WTC11 (cell line): Measurements from ENCODE around the gene GTF2A1L. TPM values are rescaled to one million over a fixed set of nuclear protein-coding genes. Genes with fewer than 3 reads are reported as not detected.

ENCODE experiments used
- ATAC-seq: fragments of 200-7000 bp; cut with Tn5 transposase; 2 replicates; pipeline ENCODE4 v1.10.0; 2021; ENCODE audit warnings: mild to moderate bottlenecking, moderate library complexity
- CTCF ChIA-PET: fragments of 300-600 bp; sonication (Branson Sonifier 250); formaldehyde crosslinking; loops from one replicate; lab custom pipeline; 2021; ENCODE audit warnings: antibody characterized with exemption; lab: Charles Lee
- POLR2A ChIA-PET: fragments of 350-600 bp; sonication (Branson Sonifier 250); formaldehyde crosslinking; loops from one replicate; lab custom pipeline; 2021; ENCODE audit warnings: antibody characterized with exemption; lab: Charles Lee
- DNase-seq: peaks from one replicate; pipeline ENCODE4 v3.0.0; 2021; ENCODE audit warnings: low spot score
- H3K27ac Mint-ChIP-seq: 2 replicates; pipeline ENCODE4 v1.8.0; 2021; ENCODE audit warnings: mixed read lengths
- H3K27me3 Mint-ChIP-seq: 2 replicates; pipeline ENCODE4 v1.8.0; 2021; ENCODE audit warnings: low read depth, mild to moderate bottlenecking, moderate library complexity, mixed read lengths
- H3K36me3 Mint-ChIP-seq: 2 replicates; pipeline ENCODE4 v1.8.0; 2021; ENCODE audit warnings: mixed read lengths
- H3K4me1 Mint-ChIP-seq: 2 replicates; pipeline ENCODE4 v1.8.0; 2022; ENCODE audit warnings: mixed read lengths
- H3K4me3 Mint-ChIP-seq: 2 replicates; pipeline ENCODE4 v1.8.0; 2021; ENCODE audit warnings: mild to moderate bottlenecking, moderate library complexity, mixed read lengths
- H3K9me3 Mint-ChIP-seq: 2 replicates; pipeline ENCODE4 v1.8.0; 2021; ENCODE audit warnings: mixed read lengths
- AFF4 ChIP-seq: sonication (generic); formaldehyde crosslinking; IDR thresholded peaks from 2 replicates; pipeline ENCODE4 v1.8.1; 2023; ENCODE audit warnings: mild to moderate bottlenecking, missing genetic modification reagents, borderline replicate concordance
- AR ChIP-seq: fragments of 250-450 bp; sonication (Bioruptor Pico); IDR thresholded peaks from 2 replicates; pipeline ENCODE4 v1.9.0; 2021; ENCODE audit warnings: mild to moderate bottlenecking
- ATF1 ChIP-seq: sonication (generic); formaldehyde crosslinking; IDR thresholded peaks from 2 replicates; pipeline ENCODE4 v1.8.1; 2023; ENCODE audit warnings: mild to moderate bottlenecking, moderate library complexity, missing genetic modification reagents
- ATF2 ChIP-seq: sonication (generic); formaldehyde crosslinking; IDR thresholded peaks from 2 replicates; pipeline ENCODE4 v1.8.1; 2022; ENCODE audit warnings: low read depth, missing genetic modification reagents, borderline replicate concordance
- E2F1 ChIP-seq: sonication (generic); formaldehyde crosslinking; IDR thresholded peaks from 2 replicates; pipeline ENCODE4 v1.8.0; 2022; ENCODE audit warnings: mild to moderate bottlenecking, missing genetic modification reagents
- E2F4 ChIP-seq: sonication (generic); formaldehyde crosslinking; IDR thresholded peaks from 2 replicates; pipeline ENCODE4 v1.8.1; 2022; ENCODE audit warnings: low read depth, mild to moderate bottlenecking, moderate library complexity, missing genetic modification reagents, borderline replicate concordance
- ELF4 ChIP-seq: sonication (generic); formaldehyde crosslinking; IDR thresholded peaks from 2 replicates; pipeline ENCODE4 v1.8.1; 2022; ENCODE audit warnings: low read depth, mild to moderate bottlenecking, moderate library complexity, missing genetic modification reagents
- EMX1 ChIP-seq: fragments of 250-450 bp; sonication (Bioruptor Pico); IDR thresholded peaks from 2 replicates; pipeline ENCODE4 v1.8.0; 2021; ENCODE audit warnings: mild to moderate bottlenecking
- GABPB1 ChIP-seq: sonication (generic); formaldehyde crosslinking; IDR thresholded peaks from 2 replicates; pipeline ENCODE4 v1.8.1; 2023; ENCODE audit warnings: mild to moderate bottlenecking, missing genetic modification reagents
- GRHL2 ChIP-seq: fragments of 250-450 bp; sonication (Bioruptor Pico); IDR thresholded peaks from 2 replicates; pipeline ENCODE4 v1.8.0; 2022; ENCODE audit warnings: mild to moderate bottlenecking, moderate library complexity; ENCODE audit not compliant: insufficient replicate concordance, severe bottlenecking
- JUN ChIP-seq: sonication (generic); formaldehyde crosslinking; IDR thresholded peaks from 2 replicates; pipeline ENCODE4 v1.8.0; 2023; ENCODE audit warnings: mild to moderate bottlenecking, missing genetic modification reagents
- SMAD3 ChIP-seq: sonication (generic); formaldehyde crosslinking; IDR thresholded peaks from 2 replicates; pipeline ENCODE4 v1.8.0; 2022; ENCODE audit warnings: missing genetic modification reagents, mild to moderate bottlenecking, borderline replicate concordance
- SOX15 ChIP-seq: fragments of 250-450 bp; sonication (Bioruptor Pico); IDR thresholded peaks from 2 replicates; pipeline ENCODE4 v1.9.0; 2021; ENCODE audit warnings: mild to moderate bottlenecking
- SP1 ChIP-seq: sonication (generic); formaldehyde crosslinking; conservative IDR thresholded peaks from 2 replicates; pipeline ENCODE4 v1.8.1; 2022; ENCODE audit warnings: missing genetic modification reagents
- TEAD1 ChIP-seq: sonication (generic); formaldehyde crosslinking; IDR thresholded peaks from 2 replicates; pipeline ENCODE4 v1.8.0; 2022; ENCODE audit warnings: mild to moderate bottlenecking, missing genetic modification reagents
- ZBTB21 ChIP-seq: sonication (generic); formaldehyde crosslinking; IDR thresholded peaks from 2 replicates; pipeline ENCODE4 v1.8.1; 2023; ENCODE audit warnings: mild to moderate bottlenecking, missing genetic modification reagents, borderline replicate concordance
- ZMAT4 ChIP-seq: fragments of 250-450 bp; sonication (Bioruptor Pico); IDR thresholded peaks from 2 replicates; pipeline ENCODE4 v1.9.0; 2021; ENCODE audit warnings: mild to moderate bottlenecking
- ZNF121 ChIP-seq: sonication (generic); formaldehyde crosslinking; IDR thresholded peaks from 2 replicates; pipeline ENCODE4 v1.8.0; 2023; ENCODE audit warnings: missing genetic modification reagents
- ZNF396 ChIP-seq: fragments of 250-450 bp; sonication (Bioruptor Pico); IDR thresholded peaks from 2 replicates; pipeline ENCODE4 v1.8.0; 2021; ENCODE audit warnings: mild to moderate bottlenecking, moderate library complexity, borderline replicate concordance
- ZNF425 ChIP-seq: fragments of 250-450 bp; sonication (Bioruptor Pico); conservative IDR thresholded peaks from 2 replicates; pipeline ENCODE4 v1.9.0; 2021; ENCODE audit warnings: mild to moderate bottlenecking
- ZNF512 ChIP-seq: sonication (generic); formaldehyde crosslinking; IDR thresholded peaks from 2 replicates; pipeline ENCODE4 v1.8.1; 2022; ENCODE audit warnings: missing genetic modification reagents, borderline replicate concordance
- total RNA-seq: library from RNA; stranded (reverse); gene quantifications from 3 replicates; pipeline ENCODE4 v1.2.3, GENCODE V29; 2021

GTF2A1L gene
- total RNA-seq, 1 experiment from 2014 or later: not detected

GRCh38 chr2:48693066-48693465 lies 75.4 kb downstream of the GTF2A1L start:
- CTCF ChIA-PET: no interaction called here
- DNase-seq: no peak
- TF ChIP-seq JUN (CRISPR knock-in tag): no peak
- TF ChIP-seq ELF4: no peak
- no peak for TF ChIP-seq GRHL2
- no peak for TF ChIP-seq GABPB1
- no peak for TF ChIP-seq E2F4 (CRISPR knock-in tag)
- TF ChIP-seq TEAD1 (CRISPR knock-in tag): no peak
- no peak for TF ChIP-seq ZNF396 (CRISPR knock-in tag)
- TF ChIP-seq ZNF121 (CRISPR knock-in tag): no peak
- no peak for TF ChIP-seq ZMAT4 (CRISPR knock-in tag)
- no peaks in the 10 kb centered on the region for H3K9me3 Mint-ChIP-seq
- H3K27me3 Mint-ChIP-seq: no peaks in the 10 kb centered on the region
- POLR2A ChIA-PET: no interaction called here
- no peaks in the 10 kb centered on the region for H3K36me3 Mint-ChIP-seq
- no peak for ATAC-seq
- no peak overlapping the region for H3K4me3 Mint-ChIP-seq
- no peak overlapping the region for H3K27ac Mint-ChIP-seq
- peaks cover 37% of the 10 kb centered on the region for H3K4me1 Mint-ChIP-seq

GRCh38 chr2:48693645-48694044 lies 76.0 kb downstream of the GTF2A1L start:
- no peaks in the 10 kb centered on the region for H3K36me3 Mint-ChIP-seq
- H3K27ac Mint-ChIP-seq: no peak overlapping the region

More at GRCh38 chr2:48693645-48694044, 76.0 kb downstream of the GTF2A1L start:
- Mint-ChIP-seq H3K4me1 (peaks cover 41% of the 10 kb centered on the region), H3K4me3 (no peak overlapping the region), H3K9me3 (no peaks in the 10 kb centered on the region), H3K27me3 (no peaks in the 10 kb centered on the region)
- DNase-seq (no peak), ATAC-seq (peak; percentile 36; the same call in 1 of the 2 replicates)
- TF ChIP-seq E2F1 (CRISPR knock-in tag): no peak
- no peak for TF ChIP-seq ZNF396 (CRISPR knock-in tag)
- no peak for TF ChIP-seq ATF1 (CRISPR knock-in tag)
- TF ChIP-seq ZNF425 (CRISPR knock-in tag): no peak
- TF ChIP-seq ZNF512 (CRISPR knock-in tag): no peak
- no peak for TF ChIP-seq SP1 (CRISPR knock-in tag)
- TF ChIP-seq SMAD3 (CRISPR knock-in tag): no peak
- no peak for TF ChIP-seq ZBTB21
- TF ChIP-seq AFF4 (CRISPR knock-in tag): no peak
- no peak for TF ChIP-seq AR (CRISPR knock-in tag)
- TF ChIP-seq SOX15 (CRISPR knock-in tag): no peak
- TF ChIP-seq ATF2 (CRISPR knock-in tag): no peak
- TF ChIP-seq EMX1 (CRISPR knock-in tag): no peak
- POLR2A ChIA-PET: no interaction called here
- CTCF ChIA-PET: no interaction called here
